HepG2 (cell line): ENCODE results near the gene CARHSP1. TPM values are rescaled to one million over a fixed set of nuclear protein-coding genes. Genes with fewer than 3 reads are reported as not detected.

ENCODE experiments used
- BHLHE40 ChIP-seq: IDR thresholded peaks from 2 replicates; pipeline ENCODE4 v1.6.1; 2011; ENCODE audit warnings: low read length, improper control_type of control experiment
- GTF2F1 ChIP-seq: fragments of 150-350 bp; IDR thresholded peaks from 2 replicates; pipeline ENCODE4 v1.6.1; 2014; ENCODE audit warnings: low read length
- MEF2D ChIP-seq: sonication (generic); formaldehyde crosslinking; IDR thresholded peaks from 2 replicates; pipeline ENCODE4 v1.5.1; 2020; ENCODE audit warnings: mild to moderate bottlenecking, missing genetic modification reagents
- NR2C2 ChIP-seq: sonication (generic); formaldehyde crosslinking; IDR thresholded peaks from 2 replicates; pipeline ENCODE4 v1.4.0; 2020; ENCODE audit warnings: missing genetic modification reagents, mild to moderate bottlenecking, moderate library complexity, borderline replicate concordance
- NRL ChIP-seq: sonication (generic); formaldehyde crosslinking; IDR thresholded peaks from 2 replicates; pipeline ENCODE4 v1.5.0; 2020; ENCODE audit warnings: missing genetic modification reagents, mild to moderate bottlenecking, moderate library complexity, borderline replicate concordance
- POLR2AphosphoS2 ChIP-seq: IDR thresholded peaks from 2 replicates; pipeline ENCODE4 v1.6.1; 2011; ENCODE audit warnings: low read depth, low read length, improper control_type of control experiment
- POLR2AphosphoS5 ChIP-seq: IDR thresholded peaks from 2 replicates; pipeline ENCODE4 v1.6.1; 2012; ENCODE audit warnings: low read depth, low read length
- SKI ChIP-seq: fragments of 450-650 bp; IDR thresholded peaks from one replicate; pipeline ENCODE4 v1.6.1; 2018; ENCODE audit warnings: mild to moderate bottlenecking; ENCODE audit not compliant: partially characterized antibody
- ZEB1 ChIP-seq: IDR thresholded peaks from 2 replicates; pipeline ENCODE4 v1.6.1; 2012; ENCODE audit warnings: mild to moderate bottlenecking, low read depth, inconsistent platforms; ENCODE audit not compliant: insufficient replicate concordance
- ZFP36L2 ChIP-seq: sonication (generic); formaldehyde crosslinking; IDR thresholded peaks from 2 replicates; pipeline ENCODE4 v1.4.0; 2020; ENCODE audit warnings: missing genetic modification reagents
- ZNF251 ChIP-seq: sonication (generic); formaldehyde crosslinking; IDR thresholded peaks from 2 replicates; pipeline ENCODE4 v1.9.0; 2021; ENCODE audit warnings: mild to moderate bottlenecking, missing genetic modification reagents
- ZNF264 ChIP-seq: sonication (generic); formaldehyde crosslinking; IDR thresholded peaks from 2 replicates; pipeline ENCODE4 v1.4.0; 2020; ENCODE audit warnings: missing genetic modification reagents
- ZNF660 ChIP-seq: sonication (generic); formaldehyde crosslinking; IDR thresholded peaks from 2 replicates; pipeline ENCODE4 v1.5.1; 2020; ENCODE audit warnings: mild to moderate bottlenecking, low read depth, missing genetic modification reagents, borderline replicate concordance
- ZNF780A ChIP-seq: sonication (generic); formaldehyde crosslinking; IDR thresholded peaks from 2 replicates; pipeline ENCODE4 v1.8.0; 2022; ENCODE audit warnings: mild to moderate bottlenecking, missing genetic modification reagents, moderate library complexity
- ZNF879 ChIP-seq: sonication (generic); formaldehyde crosslinking; IDR thresholded peaks from 2 replicates; pipeline ENCODE4 v1.8.1; 2023; ENCODE audit warnings: missing genetic modification reagents
- polyA plus RNA-seq, 8 experiments: library from polyadenylated mRNA; depleted of rRNA in 3 of 8; stranded (reverse) in 7 of 8; unstranded in 1 of 8; fragments of >200 nt; fragmentation: Illumina TruSeq in 4 of 8; extraction: Trizol in 4 of 8; gene quantifications; 2 replicates each; pipeline versions ENCODE4 v1.2.1 to v1.2.3, GENCODE V29; 2011 to 2016; ENCODE audit warnings: low read depth in 4 of 8, missing spikeins in 1 of 8, mixed read lengths in 1 of 8; ENCODE audit not compliant: insufficient read depth in 1 of 8
- total RNA-seq, 5 experiments: library from RNA; depleted of rRNA; stranded (reverse); fragments of >200 nt; fragmentation: Illumina TruSeq; extraction: Trizol; gene quantifications; 2 replicates each; pipeline ENCODE4 v1.2.3, GENCODE V29; 2016; ENCODE audit warnings: low read depth in 1 of 5
- TF ChIP-seq, protein P1 (sequence below), 2 experiments: fragments of 450-650 bp in 1 of 2; sonication (generic) in 1 of 2; formaldehyde crosslinking; IDR thresholded peaks; 2 replicates each; pipeline versions ENCODE4 v1.5.0 to v1.8.0; 2020 to 2022; ENCODE audit warnings: mild to moderate bottlenecking in 1 of 2, missing genetic modification reagents in 1 of 2
- TF ChIP-seq, protein P2 (sequence below): sonication (generic); formaldehyde crosslinking; IDR thresholded peaks from 2 replicates; pipeline ENCODE4 v1.5.1; 2020; ENCODE audit warnings: missing genetic modification reagents, mild to moderate bottlenecking, borderline replicate concordance

Gene CARHSP1
- total and polyA plus RNA-seq, 2 of the 13 experiments (the other 11 are each of a cell fraction or from before 2014, with no cell fraction given), result 173 to 345 TPM

DNA sequence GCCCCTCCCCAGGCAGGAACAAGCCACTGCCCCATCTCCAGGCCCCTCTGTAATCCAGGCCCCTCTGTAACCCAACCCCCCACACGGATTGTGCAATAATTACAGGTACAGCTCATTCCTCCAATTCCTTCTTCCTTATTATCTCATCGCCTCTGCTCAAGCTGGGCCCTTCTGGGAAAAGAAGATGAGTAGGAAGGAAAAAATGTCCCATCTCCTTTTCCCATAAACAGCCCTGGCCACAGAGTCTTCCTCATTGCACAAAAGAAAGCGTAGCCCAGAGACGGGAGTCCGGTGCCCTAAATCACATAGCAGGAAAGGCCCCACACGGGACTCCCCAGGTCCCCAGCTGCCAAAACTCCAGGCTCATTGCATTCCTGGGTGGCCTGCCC, 9.7 kb upstream of the CARHSP1 start (continued):
- TF ChIP-seq ZEB1, result peak; percentile 90
- TF ChIP-seq NRL (CRISPR knock-in tag), result no peak
- TF ChIP-seq, protein P1, sequence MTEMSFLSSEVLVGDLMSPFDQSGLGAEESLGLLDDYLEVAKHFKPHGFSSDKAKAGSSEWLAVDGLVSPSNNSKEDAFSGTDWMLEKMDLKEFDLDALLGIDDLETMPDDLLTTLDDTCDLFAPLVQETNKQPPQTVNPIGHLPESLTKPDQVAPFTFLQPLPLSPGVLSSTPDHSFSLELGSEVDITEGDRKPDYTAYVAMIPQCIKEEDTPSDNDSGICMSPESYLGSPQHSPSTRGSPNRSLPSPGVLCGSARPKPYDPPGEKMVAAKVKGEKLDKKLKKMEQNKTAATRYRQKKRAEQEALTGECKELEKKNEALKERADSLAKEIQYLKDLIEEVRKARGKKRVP (CRISPR knock-in tag; IDR thresholded peaks at IDR 0.05), result 0 out of 4 replicates have a peak, but pooled peaks of 1 of the 2 experiments have one; percentile 32
- no peak for TF ChIP-seq GTF2F1
- TF ChIP-seq, protein P2, sequence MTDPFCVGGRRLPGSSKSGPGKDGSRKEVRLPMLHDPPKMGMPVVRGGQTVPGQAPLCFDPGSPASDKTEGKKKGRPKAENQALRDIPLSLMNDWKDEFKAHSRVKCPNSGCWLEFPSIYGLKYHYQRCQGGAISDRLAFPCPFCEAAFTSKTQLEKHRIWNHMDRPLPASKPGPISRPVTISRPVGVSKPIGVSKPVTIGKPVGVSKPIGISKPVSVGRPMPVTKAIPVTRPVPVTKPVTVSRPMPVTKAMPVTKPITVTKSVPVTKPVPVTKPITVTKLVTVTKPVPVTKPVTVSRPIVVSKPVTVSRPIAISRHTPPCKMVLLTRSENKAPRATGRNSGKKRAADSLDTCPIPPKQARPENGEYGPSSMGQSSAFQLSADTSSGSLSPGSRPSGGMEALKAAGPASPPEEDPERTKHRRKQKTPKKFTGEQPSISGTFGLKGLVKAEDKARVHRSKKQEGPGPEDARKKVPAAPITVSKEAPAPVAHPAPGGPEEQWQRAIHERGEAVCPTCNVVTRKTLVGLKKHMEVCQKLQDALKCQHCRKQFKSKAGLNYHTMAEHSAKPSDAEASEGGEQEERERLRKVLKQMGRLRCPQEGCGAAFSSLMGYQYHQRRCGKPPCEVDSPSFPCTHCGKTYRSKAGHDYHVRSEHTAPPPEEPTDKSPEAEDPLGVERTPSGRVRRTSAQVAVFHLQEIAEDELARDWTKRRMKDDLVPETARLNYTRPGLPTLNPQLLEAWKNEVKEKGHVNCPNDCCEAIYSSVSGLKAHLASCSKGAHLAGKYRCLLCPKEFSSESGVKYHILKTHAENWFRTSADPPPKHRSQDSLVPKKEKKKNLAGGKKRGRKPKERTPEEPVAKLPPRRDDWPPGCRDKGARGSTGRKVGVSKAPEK, result no peak
- no peak for TF ChIP-seq POLR2AphosphoS5
- 0 out of 2 replicates have a peak, but pooled peaks have one; percentile 26 for TF ChIP-seq NR2C2 (CRISPR knock-in tag)
- no peak for TF ChIP-seq ZNF660 (CRISPR knock-in tag)
- TF ChIP-seq ZNF251 (CRISPR knock-in tag), result no peak
- no peak for TF ChIP-seq ZFP36L2 (CRISPR knock-in tag)
- TF ChIP-seq ZNF879 (CRISPR knock-in tag), result no peak
- no peak for TF ChIP-seq BHLHE40
- no peak for TF ChIP-seq POLR2AphosphoS2
- no peak for TF ChIP-seq SKI
- no peak for TF ChIP-seq ZNF264 (CRISPR knock-in tag)
- TF ChIP-seq MEF2D (CRISPR knock-in tag), result no peak
- no peak for TF ChIP-seq ZNF780A (CRISPR knock-in tag)
